Stimulated activated CD8-positive, alpha-beta memory T cell treated with anti-CD3 and anti-CD28 coated beads, Interleukin-7, amount 100 ng/mL, for 24 hours (primary cell): ENCODE data around the gene GRM4.

Source experiments
- DNase-seq: peaks from one replicate; pipeline ENCODE4 v3.0.0-alpha.2; 2020; ENCODE audit warnings: low read depth

Gene GRM4

GRCh38 chr6:34082864-34083626, 62.8 kb downstream of the GRM4 start:
- DNase-seq: no peak

GRCh38 chr6:34082348-34082747, 63.5 kb downstream of the GRM4 start:
- no peak for DNase-seq

GRCh38 chr6:34080357-34080756, 65.5 kb downstream of the GRM4 start:
- no peak for DNase-seq

GRCh38 chr6:34079899-34080298, 66.0 kb downstream of the GRM4 start:
- no peak for DNase-seq

GRCh38 chr6:34075906-34076305, 70.0 kb downstream of the GRM4 start:
- no peak for DNase-seq

- no peak for DNase-seq
Observed at GRCh38 chr6:34074064-34074742, 71.7 kb downstream of the GRM4 start.

- DNase-seq: no peak
Observed at GRCh38 chr6:34073540-34073939, 72.3 kb downstream of the GRM4 start.

GRCh38 chr6:34072727-34073126, 73.2 kb downstream of the GRM4 start:
- DNase-seq: no peak

- no peak for DNase-seq
Observed at GRCh38 chr6:34071884-34072379, 74.0 kb downstream of the GRM4 start.

GRCh38 chr6:34071136-34071883, 74.6 kb downstream of the GRM4 start:
- DNase-seq: no peak

GRCh38 chr6:34070315-34071135, 75.4 kb downstream of the GRM4 start:
- DNase-seq: no peak

- DNase-seq: no peak
Observed at GRCh38 chr6:34068462-34069044, 77.3 kb downstream of the GRM4 start.

- DNase-seq: no peak
Observed at GRCh38 chr6:34067814-34068213, 78.1 kb downstream of the GRM4 start.

GRCh38 chr6:34066772-34067770, 78.8 kb downstream of the GRM4 start:
- no peak for DNase-seq

- DNase-seq: no peak
Observed at GRCh38 chr6:34066218-34066571, 79.7 kb downstream of the GRM4 start.

- no peak for DNase-seq
Observed at GRCh38 chr6:34065466-34066217, 80.2 kb downstream of the GRM4 start.

GRCh38 chr6:34064675-34065074, 81.2 kb downstream of the GRM4 start:
- DNase-seq: no peak

- no peak for DNase-seq
Observed at GRCh38 chr6:34063651-34064050, 82.2 kb downstream of the GRM4 start.

- no peak for DNase-seq
Observed at GRCh38 chr6:34062815-34063214, 83.1 kb downstream of the GRM4 start.

GRCh38 chr6:34062156-34062555, 83.7 kb downstream of the GRM4 start:
- DNase-seq: no peak
